NCI-H1417 (cell line): ENCODE measurements around the gene SMURF1.

ENCODE experiments used
- DNase-seq, 3 experiments: peaks; one replicate each; lab custom pipeline; 2025; lab: John Stamatoyannopoulos, UW

Gene SMURF1

GRCh38 chr7:99141841-99142726, 1.8 kb downstream of the SMURF1 start:
- DNase-seq: peak in 1 of 3 experiments; percentile 22

DNA sequence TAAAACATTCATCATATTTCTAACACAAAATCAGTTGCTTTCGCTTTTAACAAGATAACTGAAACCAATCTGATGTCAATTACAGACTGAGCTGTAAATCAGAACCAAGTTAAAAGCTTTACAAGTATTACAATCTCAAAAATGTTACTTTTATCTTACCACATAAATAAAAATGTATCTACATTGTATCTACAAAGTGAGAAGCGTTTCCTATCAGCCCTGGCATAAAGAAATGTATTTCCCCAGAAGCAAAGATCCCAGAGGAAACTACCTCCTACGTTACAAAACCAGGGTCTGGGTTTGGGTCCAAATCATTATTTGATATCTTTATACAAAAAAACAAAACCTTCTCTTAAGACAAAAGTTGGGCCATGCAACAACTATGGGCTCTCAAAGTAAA, 2.6 kb downstream of the SMURF1 start:
- DNase-seq: no peak

- DNase-seq: no peak
Measured at GRCh38 chr7:99140813-99141212, 3.1 kb downstream of the SMURF1 start.

GRCh38 chr7:99139036-99139435, 4.9 kb downstream of the SMURF1 start:
- DNase-seq: no peak

- peak in 1 of 3 experiments; percentile 10 for DNase-seq
Measured at GRCh38 chr7:99137411-99138180, 6.3 kb downstream of the SMURF1 start.

DNA sequence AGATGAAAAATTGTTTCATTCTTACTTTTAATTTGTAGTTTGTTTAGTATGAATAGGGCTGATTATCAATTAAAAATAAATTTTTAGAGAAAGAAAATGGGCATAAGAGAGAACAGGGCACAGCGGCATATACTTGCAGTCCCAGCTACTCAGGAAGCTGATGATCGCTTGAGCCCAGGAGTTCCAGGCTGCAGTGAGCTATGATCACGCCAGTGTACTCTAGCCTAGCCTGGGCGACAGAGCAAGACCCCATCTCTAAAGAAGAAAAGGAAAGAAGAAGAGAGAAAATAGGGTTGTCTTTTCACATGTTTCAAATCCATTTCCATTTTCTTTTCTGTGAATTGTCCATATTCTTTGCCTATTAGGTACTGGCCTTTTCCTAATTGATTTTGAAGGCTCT, 8.0 kb downstream of the SMURF1 start:
- no peak for DNase-seq

DNA sequence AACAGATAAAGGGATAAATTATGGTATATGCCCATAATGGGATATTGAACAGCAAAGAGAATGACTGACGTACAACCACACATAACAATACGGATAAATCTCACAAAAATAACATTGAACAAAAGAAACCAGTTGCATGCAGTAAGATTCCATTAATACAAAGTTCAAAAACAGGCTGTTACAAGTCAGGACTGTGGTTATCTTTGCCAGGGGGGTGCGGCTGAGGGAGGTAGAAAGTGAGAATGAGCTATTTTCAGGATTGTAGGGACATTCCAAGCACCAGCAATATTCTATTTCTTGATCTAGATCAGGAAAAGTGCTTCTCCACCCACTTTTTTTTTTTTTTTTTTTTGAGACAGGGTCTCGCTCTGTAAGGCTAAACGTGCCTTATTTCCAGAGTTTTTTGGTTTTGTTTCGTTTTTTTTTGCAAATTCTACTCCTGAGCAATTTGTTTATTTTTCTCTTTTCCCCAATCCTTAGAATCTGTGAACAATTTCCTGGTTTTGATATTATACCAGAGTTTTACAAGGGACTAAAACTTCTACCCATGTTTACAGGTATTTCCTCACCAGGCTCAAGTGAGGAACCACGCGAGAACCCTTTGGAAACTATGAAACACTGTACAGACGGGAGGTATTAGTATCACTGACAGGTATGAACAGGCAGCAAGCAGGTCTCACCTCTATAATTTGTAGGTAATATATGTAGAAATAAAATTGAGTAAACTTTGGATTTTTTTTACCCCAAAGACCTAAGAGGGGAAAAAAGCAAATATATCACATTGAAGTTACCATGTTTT, 9.9 kb downstream of the SMURF1 start:
- no peak for DNase-seq

DNA sequence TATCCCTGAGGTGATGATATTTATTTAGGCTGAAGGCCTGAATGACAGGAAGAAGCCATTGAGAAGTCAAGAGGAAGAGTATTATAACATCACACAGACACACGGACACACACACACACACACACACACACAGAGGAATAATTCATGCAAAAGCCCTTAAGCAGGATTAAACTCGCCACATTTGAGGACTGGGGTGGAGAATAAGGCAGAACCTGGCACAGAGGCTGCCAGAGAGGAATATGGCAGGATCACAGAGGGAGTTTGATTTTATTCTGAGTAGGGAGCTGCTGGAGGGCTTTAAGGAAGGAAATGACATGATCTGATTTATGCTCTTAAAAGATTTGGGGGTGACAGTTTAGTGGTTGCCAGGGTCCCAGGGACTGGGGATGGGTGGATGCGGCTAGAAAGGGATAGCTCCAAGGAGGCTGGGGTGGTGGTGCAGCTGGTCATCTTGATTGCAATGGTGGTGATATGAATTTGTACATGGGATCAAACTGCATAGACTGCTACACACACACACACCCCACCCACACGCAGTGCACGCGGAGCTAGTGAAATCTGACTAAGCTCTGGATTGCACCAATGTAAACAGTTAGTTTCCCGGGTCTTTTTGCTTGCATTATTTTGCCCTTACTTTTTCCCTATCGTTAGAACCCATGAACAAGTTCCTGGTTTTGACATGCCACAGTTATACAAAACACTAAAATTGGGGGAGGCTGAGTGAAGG, 11.2 kb downstream of the SMURF1 start:
- no peak for DNase-seq

DNA sequence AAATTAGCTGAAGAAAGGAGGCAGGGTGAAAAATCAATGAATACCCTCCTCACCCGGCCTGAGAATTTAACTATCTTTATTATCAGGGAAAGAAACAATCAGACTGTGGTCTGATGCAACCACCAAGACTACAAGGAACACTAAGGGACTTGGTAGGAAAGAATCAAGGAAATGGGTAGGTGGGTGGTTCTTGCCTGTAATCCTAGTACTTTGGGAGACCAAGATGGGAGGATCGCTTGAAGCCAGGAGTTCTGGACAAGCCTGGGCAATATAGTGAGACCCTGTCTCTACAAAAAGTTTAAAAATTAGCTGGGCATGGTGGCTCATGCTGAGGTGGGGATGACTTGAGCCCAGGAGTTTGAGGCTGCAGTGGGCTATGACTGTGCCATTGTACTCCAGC, 12.6 kb downstream of the SMURF1 start:
- DNase-seq: no peak

DNA sequence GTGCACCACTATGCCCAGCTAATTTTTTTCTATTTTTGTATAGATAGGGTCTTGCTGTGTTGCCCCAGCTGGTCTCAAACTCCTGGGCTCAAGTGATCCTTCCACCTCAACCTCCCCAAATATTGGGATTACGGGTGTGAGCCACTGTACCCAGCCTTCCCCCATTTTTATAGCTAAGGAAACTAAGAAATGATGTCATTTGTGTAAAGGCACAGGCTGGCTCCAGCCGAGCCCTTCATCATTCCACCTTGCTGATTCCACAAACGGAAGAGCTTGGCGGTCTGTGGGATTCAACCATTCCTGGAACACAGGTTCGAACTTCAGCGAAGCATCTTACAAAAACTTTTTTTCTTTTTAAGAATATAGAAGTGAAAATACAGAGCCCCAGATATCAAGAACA, 14.4 kb downstream of the SMURF1 start:
- no peak for DNase-seq

DNA sequence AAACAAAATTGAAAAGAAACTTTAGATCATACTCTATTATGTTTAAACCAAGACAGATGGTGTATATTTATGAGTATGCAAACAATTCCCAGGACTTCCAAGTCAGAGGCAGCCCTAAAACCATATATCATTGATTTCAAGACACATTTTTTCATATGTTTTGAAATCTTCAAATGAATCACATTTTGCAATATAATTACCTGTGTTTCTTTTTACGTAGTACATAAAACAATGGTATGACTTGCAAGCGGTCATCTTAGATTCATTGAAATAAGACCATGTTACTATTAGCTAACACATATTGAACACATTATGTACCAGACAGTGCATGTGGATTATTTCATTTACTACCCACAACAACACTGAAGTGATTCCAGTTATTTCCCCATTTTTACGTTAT, 14.9 kb downstream of the SMURF1 start:
- DNase-seq: no peak

DNA sequence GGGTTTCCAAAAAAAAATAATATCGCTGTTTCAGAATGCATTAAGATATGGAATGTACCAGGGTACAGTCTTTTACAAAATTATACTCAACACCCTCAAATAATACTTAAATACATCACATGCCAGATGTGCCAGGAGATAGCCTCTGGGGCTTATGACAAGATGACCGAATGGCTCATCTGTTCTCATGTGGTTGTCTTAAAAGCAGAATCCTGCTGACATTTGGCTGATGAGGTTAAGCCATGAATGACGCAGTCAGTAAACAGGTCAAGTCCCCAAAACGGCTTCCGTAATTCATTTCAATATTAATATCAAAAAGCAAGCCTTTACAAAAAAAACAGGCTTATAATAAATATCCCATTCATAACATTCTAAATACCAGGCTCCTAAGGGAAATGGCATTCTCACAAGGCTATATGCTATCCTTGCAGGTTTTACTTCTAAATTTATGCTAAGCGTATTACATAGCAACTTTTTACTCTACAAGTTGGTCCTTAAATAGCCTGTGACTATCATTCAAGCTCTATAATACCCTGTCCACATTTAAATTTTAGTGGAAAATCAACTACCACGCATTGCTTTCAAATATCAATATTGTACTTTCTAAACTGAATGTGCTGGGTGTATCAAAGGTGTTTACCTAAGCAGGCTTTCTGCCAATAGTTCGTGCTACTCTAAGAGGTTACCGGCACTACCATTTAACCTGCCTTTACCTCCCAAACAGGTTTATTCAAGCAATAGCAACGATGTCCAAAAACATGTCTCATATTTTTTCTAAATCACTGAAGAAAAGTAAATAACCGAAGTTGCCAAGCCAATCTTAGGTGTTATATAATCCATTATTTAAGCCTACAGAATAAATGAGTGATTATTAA, 15.6 kb downstream of the SMURF1 start:
- no peak for DNase-seq

GRCh38 chr7:99127636-99128035, 16.3 kb downstream of the SMURF1 start:
- no peak for DNase-seq

- DNase-seq: no peak
Measured at GRCh38 chr7:99126921-99127553, 16.9 kb downstream of the SMURF1 start.

DNA sequence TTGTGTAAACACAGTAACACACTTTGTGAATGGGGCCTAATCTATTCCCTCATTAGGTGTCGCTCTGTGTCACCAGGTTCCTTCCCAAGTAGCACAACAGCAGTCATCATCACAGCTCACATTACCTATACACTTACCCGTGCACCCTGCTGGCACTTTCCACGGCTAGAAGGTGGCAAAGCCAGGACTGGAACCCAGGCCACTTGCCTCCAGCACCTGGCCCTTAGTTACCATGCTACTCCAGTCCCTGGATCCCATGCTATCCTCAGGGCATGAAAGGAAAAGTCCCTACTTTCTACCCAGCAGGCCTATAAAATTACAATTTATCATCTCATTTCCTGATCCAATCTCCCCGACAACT, 18.4 kb downstream of the SMURF1 start:
- no peak for DNase-seq

DNA sequence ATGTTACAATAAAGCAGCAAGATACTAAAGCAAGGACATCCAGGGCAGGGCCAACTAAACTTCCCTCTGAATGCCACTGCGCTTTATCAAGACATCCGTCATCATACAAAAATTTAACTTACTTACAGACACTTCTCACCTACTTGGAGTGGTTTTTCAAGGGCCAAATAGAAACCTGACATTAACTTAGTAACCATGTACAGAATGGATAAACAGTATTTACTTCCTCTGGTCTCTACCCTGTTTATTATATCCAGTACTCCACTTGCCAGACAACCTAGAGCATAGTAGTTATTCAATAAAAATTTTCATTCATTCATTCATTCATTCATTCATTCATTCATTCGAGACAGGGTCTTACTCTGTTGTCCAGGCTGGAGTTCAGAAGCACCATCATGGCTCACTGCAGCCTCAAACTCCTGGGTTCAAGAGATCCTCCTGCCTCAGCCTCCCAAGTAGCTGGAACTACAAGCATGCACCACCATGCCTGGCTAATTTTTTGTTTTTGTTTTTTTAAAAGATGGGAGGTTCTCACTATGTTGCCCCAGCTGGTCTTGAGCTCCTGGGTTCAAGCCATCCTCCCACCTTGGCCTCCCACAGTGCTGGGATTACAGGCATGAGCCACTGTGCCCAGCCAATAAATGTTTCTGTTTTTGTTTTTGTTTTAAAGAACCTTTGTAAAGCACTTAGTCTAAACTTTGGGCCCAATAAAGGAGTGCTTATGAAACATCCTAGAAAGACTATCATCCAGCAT, 19.0 kb downstream of the SMURF1 start:
- DNase-seq: no peak

DNA sequence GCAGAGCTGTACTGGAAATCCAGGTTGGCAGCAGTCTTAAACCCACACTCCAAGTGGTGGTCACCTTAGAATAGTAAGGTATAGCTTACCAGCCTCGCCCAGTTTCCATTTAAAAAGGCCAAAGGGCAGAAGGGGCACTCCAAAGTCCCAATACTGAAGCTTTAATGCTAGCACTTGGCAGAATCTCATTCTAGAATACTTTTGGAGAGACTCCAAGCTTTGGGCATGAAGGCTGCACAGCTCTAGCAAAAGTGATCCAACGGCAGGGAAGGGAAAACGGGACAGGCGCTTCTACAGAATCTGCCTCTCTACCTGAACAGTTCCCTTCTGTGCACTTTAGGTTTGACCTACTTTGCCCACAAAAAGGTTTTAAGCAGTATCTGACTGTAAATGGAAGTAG, 19.7 kb downstream of the SMURF1 start:
- no peak for DNase-seq

GRCh38 chr7:99123571-99124033, 20.3 kb downstream of the SMURF1 start:
- no peak for DNase-seq

DNA sequence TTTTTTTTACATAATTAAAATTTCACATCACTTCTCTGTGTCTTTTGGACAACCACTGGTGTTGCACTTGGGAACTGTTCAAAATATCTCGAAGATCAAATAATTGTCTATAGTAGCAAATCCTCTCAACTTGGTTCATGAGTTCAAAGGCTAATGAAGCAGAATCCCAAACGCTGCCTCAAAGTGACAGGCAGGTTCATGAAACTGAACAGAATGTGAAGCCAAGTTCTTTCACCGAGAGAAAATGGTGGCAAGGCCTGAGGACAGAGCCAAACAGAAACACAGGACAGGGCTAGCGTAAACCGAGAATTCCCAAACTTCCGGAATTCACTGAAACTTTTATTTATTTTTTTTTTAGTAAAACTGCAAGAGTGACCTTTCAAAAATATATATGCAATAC, 21.1 kb downstream of the SMURF1 start:
- DNase-seq: no peak
